Sigmoid colon (tissue), 4 donors: Measurements from ENCODE around the gene GUCY1A2.

Experiments used
- EP300 ChIP-seq, 4 donors: sonication (generic); formaldehyde crosslinking; IDR thresholded peaks; one replicate each; pipeline ENCODE4 v1.6.1; 2017; ENCODE audit warnings: antibody characterized with exemption in 4 of 4
- POLR2A ChIP-seq, 2 donors: fragments of 450-650 bp; IDR thresholded peaks; one replicate each; pipeline ENCODE4 v1.6.1; 2016; ENCODE audit warnings: antibody characterized with exemption in 2 of 2, mild to moderate bottlenecking in 2 of 2, moderate library complexity in 2 of 2
- POLR2AphosphoS5 ChIP-seq, 4 donors: sonication (generic); formaldehyde crosslinking; IDR thresholded peaks; one replicate each; pipeline ENCODE4 v1.6.1; 2017; ENCODE audit warnings: antibody characterized with exemption in 4 of 4
- TF ChIP-seq, protein P1 (sequence below), 4 experiments: fragments of 450-650 bp in 3 of 4; fragments of 200-600 bp in 1 of 4; IDR thresholded peaks; one replicate each; pipeline ENCODE4 v1.5.1; 2016 to 2019; ENCODE audit warnings: antibody characterized with exemption in 4 of 4, mild to moderate bottlenecking in 3 of 4, moderate library complexity in 2 of 4

GRCh38 chr11:106996691-106997090, 21.6 kb downstream of the GUCY1A2 start:
- TF ChIP-seq POLR2A (IDR thresholded peaks at IDR 0.05) (no peak), EP300 (IDR thresholded peaks at IDR 0.05) (no peak), POLR2AphosphoS5 (IDR thresholded peaks at IDR 0.05) (no peak)
- TF ChIP-seq, protein P1, sequence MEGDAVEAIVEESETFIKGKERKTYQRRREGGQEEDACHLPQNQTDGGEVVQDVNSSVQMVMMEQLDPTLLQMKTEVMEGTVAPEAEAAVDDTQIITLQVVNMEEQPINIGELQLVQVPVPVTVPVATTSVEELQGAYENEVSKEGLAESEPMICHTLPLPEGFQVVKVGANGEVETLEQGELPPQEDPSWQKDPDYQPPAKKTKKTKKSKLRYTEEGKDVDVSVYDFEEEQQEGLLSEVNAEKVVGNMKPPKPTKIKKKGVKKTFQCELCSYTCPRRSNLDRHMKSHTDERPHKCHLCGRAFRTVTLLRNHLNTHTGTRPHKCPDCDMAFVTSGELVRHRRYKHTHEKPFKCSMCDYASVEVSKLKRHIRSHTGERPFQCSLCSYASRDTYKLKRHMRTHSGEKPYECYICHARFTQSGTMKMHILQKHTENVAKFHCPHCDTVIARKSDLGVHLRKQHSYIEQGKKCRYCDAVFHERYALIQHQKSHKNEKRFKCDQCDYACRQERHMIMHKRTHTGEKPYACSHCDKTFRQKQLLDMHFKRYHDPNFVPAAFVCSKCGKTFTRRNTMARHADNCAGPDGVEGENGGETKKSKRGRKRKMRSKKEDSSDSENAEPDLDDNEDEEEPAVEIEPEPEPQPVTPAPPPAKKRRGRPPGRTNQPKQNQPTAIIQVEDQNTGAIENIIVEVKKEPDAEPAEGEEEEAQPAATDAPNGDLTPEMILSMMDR (IDR thresholded peaks at IDR 0.05), result no peak
